RPMI8226 (cell line): ENCODE results near the gene OXLD1.

Experiments used
- DNase-seq: peaks from one replicate; pipeline ENCODE4 v3.0.0-alpha.2; 2015

Gene OXLD1

DNA sequence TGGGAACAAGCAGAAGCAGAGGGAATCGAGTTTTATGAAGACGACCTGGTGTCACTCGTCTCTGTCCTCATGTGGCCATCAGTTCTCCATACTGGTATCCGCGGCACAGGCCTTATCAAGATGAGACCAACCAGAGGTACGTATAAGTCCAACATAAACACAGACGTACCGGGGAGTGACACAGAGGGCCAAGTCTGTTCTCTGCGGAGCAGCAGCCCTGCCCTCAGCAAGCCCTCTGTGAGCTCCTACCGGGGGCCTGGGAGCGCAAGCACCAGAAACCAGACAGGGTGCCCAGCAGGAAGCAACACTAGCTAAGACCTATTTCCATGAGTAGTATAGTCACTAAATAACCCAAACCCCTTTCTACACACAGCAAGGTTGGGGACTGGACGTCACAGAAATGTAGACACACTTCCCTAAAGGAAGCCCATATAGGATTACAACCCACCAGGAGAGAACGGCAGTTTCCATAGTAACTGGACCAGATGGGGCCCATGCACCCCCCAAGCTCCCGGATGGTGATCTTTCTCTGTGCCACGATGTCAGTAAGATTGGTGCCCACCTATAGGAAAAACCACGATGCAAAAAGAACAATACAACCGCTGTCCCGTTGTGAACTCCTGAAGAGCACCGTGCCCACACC lies 16.3 kb upstream of the OXLD1 start:
- DNase-seq = no peak

DNA sequence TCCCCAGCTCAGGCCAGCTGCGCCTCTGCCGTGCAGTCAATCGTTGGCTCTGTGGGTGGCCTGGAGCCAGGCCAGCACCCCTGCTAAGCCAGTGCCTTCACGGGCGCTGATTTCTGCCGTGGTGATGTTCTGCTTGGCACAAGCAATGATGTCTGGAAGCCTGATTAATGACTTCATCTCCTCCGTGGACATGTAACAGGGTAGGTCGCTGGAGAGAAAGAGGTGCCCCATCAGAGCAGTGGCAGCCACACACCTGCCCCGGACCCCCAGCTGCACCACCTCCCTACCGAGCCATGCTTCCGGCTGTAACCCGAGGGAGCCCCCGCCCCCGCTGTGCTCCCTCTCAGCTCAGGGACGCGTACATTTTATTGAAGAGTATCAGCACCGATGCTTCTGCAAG lies 15.3 kb upstream of the OXLD1 start:
- no peak for DNase-seq

DNA sequence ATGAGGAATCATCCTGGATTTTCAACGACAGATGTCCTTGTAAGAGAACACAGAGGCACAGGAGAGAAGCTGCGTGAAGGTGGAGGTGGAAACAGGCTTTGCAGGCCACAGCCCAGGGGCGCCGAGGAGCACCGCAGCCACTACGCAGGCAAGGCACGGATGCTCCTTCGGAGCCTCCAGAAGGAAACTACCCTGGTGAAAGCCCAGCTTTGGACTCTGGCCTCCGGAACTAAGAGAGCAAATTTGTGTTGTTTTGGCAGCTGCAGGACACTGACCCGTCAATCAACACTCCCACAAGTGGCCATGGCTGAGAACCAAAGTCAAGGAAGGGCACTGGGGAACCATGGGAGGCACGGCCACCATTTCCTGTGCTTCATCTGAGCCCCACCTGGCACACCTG lies 13.7 kb upstream of the OXLD1 start:
- no peak for DNase-seq

DNA sequence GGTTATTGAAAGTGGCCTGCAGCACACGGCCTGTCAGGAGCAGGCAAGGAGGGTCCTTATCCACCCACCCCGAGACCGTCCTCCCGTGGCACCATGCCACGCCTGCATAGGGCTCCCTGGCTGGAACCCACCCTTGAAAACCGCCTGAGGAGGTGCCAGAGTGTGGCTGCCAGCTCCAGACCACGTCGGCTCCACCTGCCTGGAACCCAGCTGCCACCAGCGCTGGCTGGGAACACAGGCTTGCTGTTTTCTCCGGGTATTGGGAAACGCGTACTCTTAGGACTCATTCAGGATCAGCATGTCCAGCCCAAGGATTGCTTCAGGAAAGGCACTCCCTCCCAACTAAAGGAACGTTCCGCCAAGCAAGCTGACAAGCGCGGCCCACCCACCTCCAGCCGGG lies 10.5 kb upstream of the OXLD1 start:
- no peak for DNase-seq

DNA sequence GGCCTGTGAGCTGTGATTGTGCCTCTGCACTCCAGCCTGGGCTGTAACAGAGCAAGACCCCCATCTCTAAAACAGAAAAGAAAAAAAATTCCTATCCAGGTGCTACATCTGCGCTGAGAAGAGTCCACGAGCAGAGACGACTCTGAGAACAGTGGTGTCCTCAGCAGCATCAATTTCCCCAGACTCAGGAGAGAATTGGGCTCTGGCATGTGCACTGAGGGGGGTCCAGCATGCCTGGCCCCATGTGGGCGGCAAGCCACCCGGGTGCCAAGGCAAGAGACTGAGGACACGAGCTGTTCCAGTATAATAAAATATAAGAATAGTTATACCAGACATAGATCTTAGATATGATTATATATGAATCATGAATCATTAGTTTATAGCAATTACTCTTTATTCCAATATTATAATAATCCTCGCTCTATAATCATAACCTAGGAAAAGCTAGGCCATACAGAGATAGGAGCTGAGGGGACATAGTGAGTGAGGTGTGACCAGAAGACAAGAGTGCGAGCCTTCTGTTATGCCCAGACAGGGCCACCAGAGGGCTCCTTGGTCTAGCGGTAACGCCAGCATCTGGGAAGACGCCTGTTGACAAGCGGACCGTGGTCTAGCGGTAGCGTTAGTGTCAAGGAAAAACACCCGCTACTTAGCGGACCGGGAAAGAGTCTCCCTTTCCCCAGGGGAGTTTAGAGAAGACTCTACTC lies 9.3 kb upstream of the OXLD1 start:
- DNase-seq = peak; percentile 28

DNA sequence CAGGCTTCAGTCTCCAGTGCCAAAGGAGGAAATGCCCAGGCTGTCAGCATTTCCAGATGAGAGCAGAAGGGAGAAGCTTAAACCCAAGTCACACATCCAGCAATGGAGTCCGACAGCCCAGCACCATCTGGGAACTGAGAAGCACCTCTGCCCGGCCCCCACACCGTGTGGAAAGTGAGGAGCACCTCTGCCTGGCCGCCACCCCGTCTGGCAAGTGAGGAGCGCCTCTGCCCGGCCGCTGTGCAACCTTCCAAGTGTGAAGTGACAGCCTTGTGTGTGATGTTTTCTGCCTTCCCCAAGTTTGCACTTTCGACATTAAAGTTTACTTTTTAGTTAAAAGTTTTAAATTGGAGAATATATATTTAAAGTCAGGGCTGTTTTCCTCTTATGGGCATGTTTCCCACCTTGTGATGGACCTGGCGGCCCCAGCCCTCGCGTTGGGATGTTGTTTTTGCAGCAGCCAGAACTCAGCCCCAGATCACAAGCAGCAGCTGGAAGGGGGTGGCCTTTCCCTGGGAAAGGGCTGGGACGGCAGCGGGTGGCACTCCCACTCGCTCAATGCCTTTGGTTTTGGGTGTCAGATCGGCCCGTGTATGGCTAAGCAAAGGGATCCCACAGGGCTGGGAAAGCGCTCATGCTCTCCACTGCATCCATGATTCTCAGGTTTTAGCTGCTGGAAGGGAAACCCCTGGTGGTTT lies 7.3 kb upstream of the OXLD1 start:
- DNase-seq = no peak

DNA sequence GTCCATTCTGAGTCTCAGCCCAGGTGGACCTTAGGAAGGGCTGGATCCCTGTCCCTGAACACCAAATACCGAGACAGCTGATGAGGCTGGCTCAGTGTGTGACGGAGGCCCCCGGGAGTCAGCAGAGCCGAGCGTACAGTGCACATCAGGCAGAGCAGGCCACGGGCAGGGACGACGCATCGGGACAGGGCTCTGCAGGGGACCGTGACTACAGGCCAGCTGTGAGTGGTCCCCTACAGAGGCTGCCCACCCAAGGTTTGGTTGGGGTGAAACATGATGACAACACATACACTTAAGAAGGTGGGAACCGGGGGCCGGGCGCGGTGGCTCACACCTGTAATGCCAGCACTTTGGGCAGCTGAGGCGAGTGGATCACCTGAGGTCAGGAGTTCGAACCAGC lies 6.5 kb upstream of the OXLD1 start:
- no peak for DNase-seq

DNA sequence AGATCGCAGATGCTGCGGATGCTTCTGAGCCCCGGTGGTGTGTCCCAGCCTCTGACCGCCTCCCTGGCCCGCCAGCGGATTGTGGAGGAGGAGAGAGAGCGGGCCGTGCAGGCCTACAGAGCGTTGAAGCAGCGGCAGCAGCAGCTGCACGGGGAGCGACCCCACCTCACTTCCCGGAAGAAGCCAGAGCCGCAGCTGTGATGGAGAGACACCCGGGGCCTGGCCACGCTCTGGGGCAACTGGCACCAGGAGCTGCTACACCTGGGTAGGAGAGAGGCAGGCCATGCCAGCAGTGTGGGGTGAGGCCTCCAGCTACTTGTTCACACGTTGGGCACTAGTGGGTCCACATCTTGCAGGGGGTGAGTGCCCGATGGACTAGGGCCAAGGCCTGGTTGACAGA lies 6.1 kb upstream of the OXLD1 start:
- no peak for DNase-seq

DNA sequence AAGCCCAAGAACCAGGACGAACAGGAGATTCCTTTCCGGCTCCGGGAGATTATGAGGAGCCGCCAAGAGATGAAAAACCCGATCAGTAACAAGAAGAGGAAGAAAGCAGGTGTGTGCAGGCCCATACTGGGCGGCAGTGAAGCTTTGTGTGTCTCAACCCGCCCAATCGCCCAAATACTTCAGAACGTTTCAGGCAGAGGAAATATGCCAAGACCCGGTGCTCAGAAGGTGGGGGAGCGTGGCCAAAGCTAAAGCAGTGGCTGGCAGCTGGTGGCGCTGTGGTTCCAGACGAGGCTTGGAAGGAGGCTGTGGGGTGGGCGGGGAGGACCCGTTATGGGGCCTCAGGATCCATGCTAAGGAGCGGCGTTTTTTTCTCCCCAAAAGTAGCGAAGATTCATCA lies 1.3 kb upstream of the OXLD1 start:
- no peak for DNase-seq

DNA sequence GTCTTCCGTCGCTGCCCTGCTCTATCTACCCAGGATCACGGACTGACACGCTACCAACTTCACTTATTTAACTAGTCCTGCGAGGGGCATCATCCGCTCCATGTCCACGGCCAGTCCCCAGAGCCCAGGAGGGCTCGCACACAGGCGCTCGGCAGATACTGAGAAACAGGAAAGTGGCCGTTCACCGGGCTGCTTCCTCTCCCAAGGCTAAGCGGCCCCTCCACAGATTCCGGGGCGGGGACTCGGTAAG lies 388 bp downstream of the OXLD1 start:
- DNase-seq = no peak

DNA sequence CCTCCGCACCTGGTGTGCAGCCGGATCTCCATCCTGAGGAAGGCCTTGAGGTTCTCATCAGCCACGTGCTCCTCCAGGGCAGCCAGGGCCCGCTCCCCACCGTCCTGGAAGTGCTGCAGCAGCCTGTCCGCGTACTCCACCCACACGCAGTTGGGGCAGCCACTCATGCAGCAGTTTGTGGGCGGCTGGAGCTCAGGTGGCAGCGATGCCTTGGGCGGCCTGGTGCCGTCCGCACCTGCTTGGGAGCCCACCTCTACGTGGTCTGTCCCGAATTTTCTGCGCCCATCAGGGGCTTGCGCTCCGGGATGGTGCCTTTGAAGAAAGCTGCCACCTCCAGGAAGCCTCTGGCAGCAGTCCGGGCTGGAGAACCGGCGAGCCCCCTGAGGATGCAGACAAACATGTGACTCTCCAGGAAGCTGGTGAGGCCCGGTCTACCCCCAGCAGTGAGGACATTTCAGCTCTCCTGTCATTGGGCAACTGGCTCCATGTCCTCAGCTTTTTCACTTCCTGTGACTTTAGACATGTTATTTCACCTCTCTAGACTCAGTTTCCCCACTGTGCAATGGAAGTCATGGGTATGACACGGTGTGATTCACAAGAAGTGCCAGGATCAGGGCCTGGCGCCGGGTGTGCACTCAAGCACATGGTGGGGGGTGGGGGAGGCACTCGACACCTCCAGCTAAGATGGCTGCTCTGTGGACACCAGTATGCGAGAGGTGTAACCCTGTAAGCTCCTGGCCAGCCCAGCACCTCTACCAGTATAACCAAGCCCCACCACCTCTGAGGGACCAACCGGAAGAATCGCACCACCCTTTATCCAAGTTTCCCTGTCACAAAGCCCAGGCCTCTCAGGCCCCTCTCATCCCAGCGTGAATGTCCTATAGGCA lies 957 bp downstream of the OXLD1 start:
- DNase-seq = peak; percentile 57

DNA sequence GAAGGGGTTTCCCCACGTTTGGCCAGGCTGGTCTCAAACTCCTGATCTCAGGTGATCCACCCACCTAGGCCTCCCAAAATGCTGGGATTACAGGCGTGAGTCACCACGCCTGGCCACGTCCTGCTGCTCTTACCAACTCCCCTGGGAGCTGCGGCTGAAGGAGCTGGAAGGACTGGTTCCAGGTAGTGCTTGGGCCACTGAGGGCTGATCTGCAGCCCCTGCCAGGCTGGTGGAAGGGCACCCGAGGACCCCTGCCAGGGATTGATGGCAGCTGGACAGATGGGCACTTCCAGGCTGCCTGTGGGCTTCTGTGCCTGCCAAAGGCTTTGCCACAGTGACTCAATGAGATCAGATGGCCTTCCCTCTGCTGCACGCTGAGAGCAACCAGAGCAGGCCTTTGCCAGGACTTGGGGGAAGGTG lies 2.3 kb downstream of the OXLD1 start:
- no peak for DNase-seq

DNA sequence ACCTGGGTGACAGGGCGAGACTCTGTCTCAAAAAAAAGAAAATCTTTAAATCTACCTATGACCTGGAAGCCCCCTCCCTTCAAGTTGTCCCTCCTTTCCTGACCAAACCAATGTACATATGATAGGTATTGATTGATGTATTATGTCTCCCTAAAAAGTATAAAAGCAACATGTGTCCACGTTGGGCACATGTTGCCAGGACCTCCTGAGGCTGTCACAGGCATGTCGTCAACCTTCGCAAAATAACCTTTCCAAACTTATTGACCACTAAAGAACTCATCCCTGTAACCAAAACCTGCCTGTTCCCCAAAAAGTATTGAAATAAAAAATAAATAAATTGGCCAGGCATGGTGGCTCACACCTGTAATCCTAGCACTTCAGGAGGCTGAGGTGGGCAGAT lies 4.4 kb downstream of the OXLD1 start:
- DNase-seq = no peak

DNA sequence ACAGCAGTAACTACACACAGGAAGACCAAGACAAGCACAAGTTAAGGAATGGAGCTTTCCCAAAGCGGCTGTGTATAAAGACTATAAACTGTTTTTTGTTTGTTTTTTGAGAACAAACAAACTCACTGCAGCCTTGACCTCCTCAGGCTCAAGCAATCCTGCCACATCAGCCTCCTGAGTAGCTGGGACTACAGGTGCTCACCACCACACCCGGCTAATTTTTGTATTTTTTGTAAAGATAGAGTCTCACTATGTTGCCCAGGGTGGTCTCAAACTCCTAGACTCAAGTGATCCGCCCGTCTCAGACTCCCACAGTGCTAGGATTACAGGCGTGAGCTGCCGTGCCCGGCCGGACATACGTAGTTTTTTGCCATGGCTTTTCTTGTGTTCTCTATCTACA lies 6.0 kb downstream of the OXLD1 start:
- DNase-seq = no peak

DNA sequence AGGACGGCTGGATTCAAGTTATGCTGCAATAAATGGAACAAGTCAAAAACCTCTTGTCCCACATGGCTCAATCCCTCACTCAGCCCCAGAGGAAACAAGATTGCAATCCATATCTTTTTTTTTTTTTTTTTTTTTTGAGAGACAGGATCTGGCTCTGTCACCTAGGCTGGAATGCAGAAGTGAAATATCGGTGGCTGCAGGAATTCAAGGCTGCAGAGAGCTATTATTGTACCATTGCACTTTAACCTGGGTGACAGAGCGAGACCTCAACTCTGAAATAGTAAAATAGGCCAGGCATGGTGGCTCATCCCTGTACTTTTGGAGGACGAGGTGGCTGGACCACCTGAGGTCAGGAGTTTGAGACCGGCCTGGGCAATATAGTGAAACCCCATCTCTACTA lies 7.4 kb downstream of the OXLD1 start:
- peak; percentile 65 for DNase-seq

DNA sequence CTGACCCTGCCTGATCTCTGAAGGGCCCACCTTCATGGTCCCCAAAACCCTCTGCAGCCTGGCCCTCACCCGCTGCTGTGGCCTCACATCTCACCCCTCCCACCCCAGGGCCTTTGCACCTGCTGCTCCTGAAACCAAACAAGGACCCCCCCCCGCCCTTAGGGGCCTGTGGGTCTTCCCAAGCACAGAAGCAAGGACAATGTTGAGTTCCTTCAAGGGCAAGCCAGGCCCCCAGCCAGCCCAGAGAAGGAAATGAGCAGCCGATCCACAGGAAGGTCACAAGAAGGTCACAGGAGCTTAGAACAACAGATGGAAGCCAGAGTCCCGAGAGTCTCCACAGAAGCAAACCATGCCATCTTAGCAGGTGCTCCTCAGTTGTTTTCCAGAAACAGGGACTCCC lies 9.6 kb downstream of the OXLD1 start:
- peak; percentile 54 for DNase-seq

DNA sequence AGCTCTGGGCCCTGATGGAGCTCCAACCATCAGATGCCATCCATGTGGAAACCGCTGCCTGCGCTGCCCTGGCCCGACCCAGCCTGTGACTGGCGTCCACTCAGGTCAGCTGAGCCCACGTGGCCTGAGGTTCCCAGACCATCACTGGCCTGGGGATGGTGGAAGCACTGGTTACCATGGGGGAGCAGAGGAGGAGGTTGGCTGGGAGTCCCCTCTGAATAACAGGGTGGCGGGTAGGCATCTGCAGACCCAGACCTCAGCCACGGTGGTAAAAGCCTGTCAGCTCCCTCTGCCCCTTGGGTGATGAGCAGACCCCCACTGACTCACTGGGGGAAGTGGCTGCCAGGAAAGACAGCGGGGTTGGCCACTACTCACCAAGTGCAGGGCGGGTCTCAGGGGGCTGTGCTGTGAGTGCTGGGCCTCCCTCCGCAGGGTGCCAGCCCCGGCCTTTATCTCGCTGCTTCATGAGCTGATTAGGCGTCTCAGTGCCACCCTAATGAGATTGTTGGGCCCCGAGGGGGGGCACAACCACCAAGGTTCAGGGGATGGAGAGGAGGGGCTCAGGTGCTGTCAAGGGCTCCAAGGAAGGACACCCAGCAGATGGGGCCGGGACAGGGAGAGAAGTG lies 10.2 kb downstream of the OXLD1 start, which contains the start of gene PDE6G:
Gene PDE6G (minus strand): TSS at position 425 of the 626 bp plus-strand sequence. CDS start 3,237 bp downstream, outside the sequence.
- DNase-seq = no peak

DNA sequence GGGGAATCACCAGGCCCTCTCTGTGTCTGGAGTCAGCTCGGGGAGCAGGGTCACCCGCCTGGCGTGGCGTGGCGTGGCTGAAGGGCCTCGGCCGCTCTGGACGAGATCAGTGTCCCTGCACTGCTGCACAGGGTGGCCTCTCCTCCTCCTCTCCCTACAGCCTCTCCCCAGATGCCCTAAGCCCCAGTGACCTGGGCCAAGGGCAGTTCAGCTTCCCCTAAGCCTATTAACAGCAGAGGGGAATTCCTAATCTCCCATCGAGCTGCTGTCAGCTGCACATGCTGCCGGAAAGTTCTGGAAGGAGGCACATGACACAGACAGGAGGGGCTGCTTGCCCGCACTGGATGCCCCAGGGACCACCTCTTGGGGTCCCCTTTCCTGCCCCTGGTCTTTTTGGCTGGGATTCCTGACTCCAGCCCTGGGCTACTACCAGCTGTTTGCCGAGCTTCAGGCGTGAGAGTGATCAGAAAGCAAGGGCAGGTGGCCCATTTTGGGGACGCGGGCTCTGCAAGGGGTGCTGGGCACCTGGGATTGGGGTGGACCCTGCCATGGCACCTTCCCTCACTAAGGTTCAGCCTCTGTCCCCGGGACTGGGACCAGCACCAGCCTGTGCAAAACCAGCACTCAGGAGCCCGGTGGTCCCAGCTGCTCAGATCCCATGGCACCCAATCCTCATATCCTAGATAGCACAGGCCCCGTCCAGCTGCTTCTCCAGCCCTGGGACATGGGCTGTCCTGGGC lies 10.9 kb downstream of the OXLD1 start:
- DNase-seq = no peak

DNA sequence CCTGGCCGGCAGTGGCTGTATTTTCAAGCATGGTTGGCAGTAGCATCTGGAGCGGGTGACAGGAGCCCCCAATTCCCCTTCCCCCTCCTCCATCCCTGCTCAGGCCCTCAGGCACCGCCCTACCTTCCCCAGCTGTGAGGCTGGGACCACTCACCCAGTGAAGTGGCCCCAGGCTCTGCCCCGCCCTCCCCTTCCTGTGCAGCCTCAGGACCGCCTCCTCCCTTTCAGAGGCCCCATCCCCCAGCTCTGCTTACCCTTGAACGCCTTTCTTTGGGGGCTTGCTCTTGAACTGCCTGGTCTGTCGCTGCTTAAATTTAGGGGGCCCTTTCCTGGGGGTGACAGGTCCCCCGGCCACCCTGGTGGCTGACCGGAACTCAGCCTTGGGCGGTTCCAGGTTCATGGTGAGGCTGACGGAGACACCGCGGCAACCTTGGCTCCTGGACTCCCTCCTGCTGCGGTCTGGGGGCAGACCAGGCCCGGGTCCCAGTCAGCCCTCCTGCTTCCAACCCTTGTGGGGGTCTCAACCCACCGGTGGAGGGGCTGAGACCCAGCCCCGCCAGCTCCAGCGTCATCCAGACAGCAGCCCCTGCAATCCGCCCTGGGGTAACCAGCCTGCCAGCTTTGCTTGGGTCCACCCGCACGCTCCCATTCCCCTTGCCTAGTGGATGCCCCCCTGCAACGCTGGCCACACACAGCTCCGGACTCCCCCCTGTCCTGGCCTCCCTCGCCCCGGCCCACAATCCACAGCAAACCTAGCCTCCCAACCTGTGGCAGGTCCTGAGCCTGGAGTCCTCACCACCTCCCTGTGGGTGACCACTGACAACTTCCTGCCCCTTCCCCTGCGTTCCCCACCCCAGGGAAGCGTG lies 13.3 kb downstream of the OXLD1 start:
- DNase-seq = peak; percentile 2

DNA sequence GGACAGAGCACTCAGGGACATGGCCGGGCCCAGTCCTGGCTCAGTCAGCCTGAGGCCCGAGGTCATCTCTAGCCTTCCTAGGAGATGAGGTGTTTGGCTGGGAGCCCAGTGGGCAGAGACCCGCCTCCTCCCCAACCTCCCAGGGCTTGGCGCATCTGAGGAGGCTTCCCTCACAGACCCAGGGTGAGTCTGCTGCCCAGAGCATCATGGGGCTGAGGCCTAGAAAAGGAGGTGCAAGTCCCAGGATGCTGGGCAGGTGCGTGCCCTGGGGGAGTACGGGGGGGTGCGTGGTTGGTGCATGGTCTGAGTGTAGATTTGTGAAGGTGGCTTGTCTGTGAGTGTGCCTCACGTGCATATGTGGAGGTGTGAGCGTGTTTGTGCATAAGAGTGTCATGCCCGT lies 14.7 kb downstream of the OXLD1 start:
- DNase-seq = peak; percentile 62

DNA sequence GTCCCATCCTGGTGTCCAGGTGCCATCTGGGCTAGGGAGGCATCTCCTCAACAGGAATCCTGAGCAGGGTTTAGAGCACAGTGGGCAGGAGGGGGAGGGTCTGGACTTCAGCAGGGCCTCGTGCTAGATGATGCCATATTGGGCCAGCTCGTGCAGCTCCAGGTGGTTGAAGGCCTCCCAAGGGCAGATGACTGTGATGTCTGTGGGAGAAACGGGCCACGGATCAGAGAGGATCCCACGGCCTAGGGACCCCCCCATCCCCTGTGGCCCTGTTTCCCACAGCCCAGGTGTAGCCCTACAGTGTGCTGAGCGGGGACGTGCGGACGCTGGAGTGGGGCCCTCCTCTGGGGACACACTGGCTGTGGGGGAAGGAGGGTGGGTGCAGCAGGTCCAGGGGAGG lies 15.5 kb downstream of the OXLD1 start:
- DNase-seq = no peak
